Upper lobe of left lung (tissue), 4 donors: Measurements from ENCODE around the gene RBM33.

Source experiments
- CTCF ChIP-seq, 6 experiments: fragments of 450-650 bp in 4 of 6; fragments of 200-600 bp in 2 of 6; sonication (generic) in 2 of 6; IDR thresholded peaks; one replicate each; pipeline ENCODE4 v1.5.1; 2016 to 2019; ENCODE audit warnings: antibody characterized with exemption in 6 of 6
- POLR2A ChIP-seq, 4 donors: fragments of 450-650 bp; IDR thresholded peaks; one replicate each; pipeline ENCODE4 v1.5.1; 2016 to 2017; ENCODE audit warnings: antibody characterized with exemption in 4 of 4, mild to moderate bottlenecking in 2 of 4
- POLR2AphosphoS5 ChIP-seq, 2 donors: sonication (generic); formaldehyde crosslinking; IDR thresholded peaks; one replicate each; pipeline ENCODE4 v1.5.1; 2017; ENCODE audit warnings: antibody characterized with exemption in 2 of 2

DNA sequence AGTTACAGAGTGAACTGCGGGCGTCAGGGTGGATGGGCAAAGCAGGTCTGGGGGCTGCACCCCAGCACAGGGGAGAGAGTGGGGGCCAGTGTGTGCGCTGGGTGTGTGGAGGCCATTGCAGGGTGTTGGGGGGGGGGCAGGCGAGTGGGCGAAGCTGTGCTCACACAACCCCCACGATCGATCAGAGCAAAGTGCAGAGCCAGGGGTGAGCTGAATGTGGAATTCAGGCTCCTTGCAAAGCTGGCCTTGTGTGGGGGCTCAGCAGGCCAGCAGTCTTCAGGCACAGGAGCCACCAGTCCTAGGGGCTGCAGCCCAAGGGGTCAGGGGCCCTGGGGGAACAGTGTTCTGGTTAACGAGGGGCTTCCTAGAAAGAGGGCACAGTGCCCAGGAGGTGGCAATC lies 168.7 kb downstream of the RBM33 start:
- TF ChIP-seq POLR2AphosphoS5 (IDR thresholded peaks at IDR 0.05) (no peak), CTCF (IDR thresholded peaks at IDR 0.05) (no peak), POLR2A (IDR thresholded peaks at IDR 0.05) (no peak)
